T1000 (cell line): ENCODE data around the gene RNGTT.
"Not testable (repeated sequence)": the region's sequence is repeated elsewhere in the genome, so short reads cannot be mapped to it uniquely, and the experiment has no call there.

Experiments used
- DNase-seq: peaks from one replicate; lab custom pipeline; 2025; ENCODE audit warnings: mixed read lengths; lab: John Stamatoyannopoulos, UW

The RNGTT gene

DNA sequence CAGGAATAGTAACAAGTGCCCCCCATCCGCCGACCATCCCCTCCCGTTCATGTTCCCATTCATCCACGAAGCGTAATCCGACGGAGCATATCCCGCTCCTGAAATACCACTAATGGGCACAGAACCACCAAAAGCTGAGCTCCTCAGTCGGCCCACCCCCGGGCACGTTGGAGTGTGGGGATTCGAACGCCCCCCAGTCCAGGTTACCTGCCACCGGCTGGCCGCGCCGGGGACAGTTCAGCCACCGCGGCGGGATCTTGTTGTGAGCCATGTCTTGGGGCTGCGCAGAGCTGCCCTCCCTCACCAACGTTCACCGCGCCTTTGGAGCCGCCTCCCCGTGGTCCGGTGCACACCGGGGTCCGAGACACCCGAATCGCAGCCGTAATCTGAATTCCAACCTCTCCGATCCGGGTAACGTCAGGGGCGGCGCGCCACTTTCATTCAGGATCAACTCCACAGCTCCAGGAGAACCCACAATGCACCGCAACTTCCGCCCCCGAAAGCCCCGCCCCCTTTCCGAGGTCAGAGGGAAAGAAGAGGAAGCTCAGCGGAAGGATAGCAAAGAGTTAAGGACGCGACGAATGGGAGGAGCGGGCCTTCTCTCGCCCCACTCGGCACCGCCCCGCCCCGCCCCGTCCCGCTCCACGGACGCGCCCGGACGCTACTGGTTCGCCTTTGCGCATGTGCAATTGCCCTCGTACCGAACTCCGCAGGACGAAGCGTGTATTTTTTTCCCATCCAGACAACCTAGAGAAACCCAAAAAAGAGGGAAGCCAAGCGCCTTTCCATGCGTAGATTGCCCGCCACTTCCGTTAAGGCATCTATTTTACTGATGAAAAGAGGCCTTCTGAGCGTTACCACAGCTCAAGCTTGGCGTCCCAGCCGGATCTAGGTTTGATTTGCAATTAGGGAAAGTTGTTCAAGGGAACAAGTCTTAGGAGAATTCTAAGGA, at the start of gene RNGTT:
Gene RNGTT, minus strand, starts transcription at position 480 of the 952 bp plus-strand sequence. Its CDS starts 209 bp downstream, at position 271.
- DNase-seq: peak; percentile 96

DNA sequence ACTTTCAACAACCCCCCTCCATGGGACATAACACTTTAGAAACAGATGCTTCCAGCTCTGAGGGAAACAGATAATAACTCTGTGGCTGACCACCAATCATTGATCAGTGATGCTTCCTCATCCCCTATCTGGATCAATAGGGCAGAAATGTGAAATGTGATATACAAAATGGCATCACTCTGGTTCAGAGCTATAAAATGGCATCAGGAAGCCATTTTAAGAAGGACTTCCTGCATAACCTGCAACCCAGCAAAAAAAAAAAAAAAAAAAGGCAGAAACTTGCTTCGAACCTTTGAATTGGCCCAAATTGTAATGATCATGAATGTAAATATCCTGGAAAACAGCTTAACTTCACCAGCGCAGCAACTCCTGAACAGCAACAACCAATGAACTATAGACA, 48.0 kb upstream of the RNGTT start:
- no peak for DNase-seq

DNA sequence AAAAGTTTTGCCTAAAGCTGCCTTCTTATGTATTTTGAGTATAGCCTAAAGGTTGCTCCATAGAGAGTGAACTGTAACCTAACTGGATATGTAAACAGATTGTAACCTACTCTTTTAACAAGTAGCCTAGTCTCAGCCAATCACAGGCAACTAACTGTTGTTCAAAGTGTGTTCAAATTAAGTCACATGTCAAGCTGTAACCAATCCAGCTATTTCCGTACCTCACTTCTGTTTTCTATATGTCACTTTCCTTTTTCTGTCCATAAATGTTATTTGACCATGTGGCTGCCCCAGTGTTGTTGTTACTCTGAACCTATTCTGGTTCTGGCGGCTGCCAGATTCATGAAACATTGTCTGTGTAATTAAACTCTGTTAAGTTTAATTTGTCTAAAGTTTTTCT, 47.4 kb upstream of the RNGTT start:
- DNase-seq: no peak

DNA sequence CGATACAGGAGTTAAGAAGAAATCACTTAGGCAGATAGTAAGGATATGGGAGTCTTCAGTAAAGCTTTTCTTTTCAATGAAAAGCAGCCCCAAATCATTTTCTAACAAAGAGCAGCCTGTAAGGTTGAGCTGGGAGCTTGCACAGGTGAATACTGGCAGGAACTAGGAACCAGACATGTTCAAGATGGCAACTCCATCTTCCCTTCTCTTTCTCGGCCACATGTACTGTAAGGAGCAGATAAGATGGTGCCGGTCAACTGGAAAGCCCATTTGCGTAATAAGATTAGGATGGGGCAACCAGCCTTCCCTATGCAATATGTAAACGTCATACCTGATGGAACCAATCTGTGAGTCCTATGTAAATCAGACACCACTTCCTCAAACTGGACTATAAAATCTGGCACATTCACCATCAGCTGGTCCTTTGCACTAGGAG, 46.2 kb upstream of the RNGTT start:
- DNase-seq: no peak

DNA sequence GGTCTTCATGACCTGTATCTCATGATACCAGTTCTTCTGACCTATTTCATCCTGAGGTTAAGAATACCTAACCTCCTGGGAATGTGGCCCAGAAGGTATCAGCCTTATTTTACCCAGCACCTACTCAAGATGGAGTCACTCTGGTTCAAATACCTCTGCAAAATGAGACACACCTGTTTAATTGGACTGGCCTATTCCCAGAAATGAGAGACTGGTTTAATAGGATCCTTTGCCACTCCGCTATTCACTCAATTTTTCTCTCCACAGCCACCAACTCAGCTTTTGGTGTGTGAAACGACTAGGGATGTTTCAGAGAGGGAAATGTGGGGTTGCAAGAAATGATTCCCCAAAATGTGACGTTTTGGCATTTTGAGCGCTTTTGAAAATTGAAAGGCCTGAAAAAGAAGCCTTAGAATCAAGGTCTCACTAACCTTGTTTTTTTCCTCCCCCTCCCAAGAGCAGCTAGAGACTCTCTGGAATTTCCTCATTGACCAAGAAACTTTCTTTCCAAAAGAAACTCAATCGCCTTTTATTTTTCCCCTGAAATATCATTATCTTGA, 45.5 kb upstream of the RNGTT start:
- DNase-seq: no peak

DNA sequence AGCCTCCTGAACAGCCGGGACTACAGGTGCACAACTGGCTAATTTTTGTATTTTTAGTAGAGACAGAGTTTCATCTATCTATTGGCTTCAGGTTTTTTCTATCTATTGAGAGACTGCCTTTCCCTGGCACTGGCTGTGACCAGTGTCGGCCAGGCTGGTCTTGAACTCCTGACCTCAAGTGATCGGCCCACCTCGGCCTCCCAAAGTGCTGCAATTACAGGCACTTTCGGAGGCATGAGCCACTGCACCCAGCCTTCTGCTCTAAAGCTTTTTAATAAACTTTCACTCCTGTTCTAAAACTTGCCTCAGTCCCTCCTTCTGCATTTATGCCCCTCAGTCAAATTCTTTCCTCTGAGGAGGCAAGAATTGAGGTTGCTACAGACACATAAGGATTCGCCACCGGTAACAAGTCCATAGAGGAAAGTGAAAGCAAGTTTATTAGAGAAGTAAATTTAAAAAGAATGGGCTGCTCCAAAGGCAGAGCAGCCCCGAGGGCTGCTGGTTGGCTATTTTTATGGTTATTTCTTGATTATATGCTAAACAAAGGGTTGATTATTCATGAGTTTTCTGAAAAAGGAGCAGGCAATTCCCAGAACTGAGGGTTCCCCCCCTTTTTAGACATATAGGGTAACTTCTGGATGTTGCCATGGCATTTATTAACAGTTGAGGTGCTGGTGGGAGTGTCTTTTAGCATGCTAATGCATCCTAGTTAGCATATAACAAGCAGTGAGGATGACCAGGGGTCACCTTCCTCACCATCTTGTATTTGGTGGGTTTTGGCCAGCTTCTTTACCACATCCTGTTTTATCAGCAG, 44.8 kb upstream of the RNGTT start:
- DNase-seq: no peak

DNA sequence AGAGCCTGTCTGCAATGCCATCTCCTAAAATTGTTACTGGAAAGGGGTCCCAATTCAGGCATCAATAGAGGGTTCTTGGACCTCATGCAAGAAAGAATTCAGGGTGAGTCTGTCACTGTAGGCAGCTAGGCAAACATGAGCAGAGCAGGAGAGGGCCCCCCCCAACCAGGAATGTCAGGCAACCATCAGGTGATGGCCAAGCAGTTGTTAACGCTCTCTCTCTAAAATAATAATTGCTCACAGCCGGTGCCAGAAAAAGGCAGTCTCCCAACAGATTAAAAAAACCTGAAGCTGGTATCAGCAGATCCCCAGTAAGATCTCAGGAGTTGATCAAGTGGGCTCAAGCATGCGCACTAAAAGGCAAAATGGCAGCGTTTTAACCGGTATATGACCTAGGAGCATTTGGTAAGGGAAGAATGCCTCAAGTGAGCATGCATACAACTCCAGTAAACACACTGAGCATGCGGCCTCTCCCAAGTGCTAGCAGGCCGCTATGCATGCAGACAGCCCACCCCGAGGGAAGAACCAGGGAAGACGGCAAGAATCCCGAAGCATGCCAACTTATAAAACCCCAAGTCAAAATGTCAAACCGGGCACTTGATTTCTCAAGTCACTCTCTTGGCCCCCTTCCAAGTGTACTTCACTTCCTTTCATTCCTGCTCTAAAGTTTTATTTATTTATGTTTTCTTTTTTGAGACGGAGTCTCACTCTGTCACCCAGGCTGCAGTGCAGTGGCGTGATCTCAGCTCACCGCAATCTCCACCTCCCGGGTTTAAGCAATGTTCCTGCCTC, 44.0 kb upstream of the RNGTT start:
- no peak for DNase-seq

DNA sequence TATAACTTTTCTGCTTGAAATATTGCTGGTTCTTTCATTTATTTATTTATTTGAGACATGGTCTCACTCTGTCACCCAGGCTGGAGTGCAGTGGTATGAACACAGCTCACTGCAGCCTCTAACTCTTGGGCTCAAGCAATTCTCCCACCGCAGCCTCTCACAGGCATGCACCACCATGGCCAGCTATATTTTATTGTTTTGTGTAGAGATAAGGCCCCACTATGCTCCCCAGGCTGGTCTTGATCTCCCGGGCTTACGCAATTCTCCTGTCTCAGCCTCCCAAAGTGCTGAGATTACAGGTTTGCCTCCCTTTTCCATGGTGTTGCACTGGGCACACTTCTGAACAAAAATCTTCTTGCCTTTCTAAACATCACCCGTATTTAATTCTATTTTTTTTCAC, 39.1 kb upstream of the RNGTT start:
- no peak for DNase-seq

DNA sequence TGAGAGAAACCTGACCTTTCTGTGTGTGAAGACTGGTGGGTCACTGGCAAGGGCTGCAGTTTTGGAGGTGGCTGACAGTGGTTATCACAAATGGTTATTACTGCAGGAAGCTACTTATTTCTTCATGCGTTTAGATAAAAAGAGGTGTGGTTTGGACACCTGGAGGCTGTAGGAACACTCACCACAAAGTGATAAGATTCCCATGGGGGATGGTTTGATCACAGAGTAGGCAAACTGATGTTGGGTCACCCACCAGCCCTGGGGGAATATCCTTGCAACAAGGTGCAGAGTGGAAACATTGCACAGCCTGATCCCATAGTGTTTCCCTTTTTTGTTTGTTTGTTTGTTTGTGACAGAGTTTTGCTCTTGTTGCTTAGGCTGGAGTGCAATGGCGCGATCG, 33.9 kb upstream of the RNGTT start:
- no peak for DNase-seq

DNA sequence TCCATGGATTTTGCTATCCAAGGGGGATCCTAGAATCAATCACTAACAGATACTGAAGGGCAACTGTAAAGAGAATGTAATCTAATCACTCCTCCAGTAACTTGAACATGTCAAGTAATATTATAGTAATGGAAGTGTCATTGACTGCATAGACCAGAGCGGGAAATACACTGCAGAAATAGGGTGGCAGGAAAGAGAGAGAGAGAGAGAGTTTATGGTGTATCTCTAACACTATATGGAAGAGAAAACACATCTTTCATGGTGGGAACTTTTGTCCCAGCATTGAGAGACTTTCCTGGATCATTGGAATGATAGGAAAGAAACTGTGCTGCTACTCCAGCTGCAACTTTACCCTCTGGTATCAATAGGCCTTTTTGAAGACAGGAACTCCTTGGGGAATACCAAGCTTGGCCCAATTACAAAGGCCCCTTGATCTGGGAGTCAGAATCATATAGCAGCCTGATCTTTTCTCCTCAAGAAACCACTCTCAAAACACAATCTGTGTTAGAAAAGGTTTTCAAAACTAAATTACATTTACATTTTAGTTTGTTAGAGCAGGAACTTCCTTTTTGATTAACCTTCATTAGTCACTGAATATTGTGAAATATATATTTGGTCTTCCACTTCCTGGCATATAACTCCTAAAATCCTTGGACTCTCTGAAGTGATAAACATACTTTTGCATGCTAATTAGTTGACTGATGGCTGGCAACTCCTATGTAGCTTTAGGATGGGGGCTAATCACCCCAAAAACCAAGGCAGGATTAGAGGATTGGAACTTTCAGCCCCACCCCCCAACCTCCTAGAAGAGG, 29.5 kb upstream of the RNGTT start:
- no peak for DNase-seq

DNA sequence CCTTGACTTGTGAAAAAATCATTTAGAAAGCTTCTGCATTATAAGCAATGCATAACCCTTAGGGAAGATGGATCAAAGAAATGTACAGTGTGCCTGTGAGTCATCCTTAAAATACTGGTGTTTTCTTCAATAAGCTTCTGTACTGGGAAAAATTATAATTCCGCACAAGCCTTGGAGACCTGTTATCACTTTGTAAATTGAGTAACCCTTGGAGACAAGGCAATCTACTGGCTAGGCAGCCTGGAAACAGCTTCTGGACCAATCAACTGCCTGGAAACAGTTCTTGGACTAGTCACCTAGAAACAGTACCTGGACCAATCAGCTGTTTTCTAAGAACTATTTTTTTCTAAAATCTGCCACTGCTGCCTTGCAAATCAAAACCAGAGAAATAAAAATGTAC, 25.8 kb upstream of the RNGTT start:
- DNase-seq: no peak

DNA sequence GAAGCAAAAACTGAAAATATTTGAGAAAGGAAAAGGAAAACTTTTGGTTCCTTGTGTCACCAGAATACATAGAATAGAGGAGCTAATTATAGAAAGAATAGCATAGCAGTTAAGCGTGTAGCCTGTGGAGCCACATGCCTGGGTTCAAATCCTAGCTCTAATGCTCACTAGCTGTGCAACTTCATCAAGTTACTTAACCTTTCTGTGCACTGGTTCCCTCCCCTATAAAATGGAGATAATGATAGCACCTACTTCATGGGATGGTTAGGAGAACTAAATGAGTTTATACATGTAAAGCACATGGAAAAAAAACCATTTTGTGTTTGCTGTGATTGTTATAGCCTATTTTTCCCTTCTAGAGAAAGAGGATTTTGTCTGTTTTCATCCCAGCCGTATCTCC, 24.5 kb upstream of the RNGTT start:
- DNase-seq: no peak

DNA sequence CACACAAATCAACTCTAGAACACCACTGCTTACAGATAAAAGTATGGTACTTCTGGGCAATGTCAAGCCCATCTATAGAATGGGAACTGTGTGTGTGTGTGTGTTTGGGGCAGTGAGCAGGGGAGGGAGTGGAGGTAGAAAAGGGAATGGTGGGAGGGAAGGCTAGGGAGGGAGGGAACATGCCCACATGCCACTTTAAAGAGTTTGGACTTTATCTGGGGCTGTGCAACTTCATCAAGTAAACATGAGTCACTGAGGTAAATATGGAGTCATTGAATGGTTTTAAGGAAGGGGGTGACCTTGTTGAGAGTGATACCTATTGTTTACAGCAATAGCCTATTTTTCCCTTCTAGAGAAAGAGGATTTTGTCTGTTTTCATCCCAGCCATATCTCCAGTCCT, 22.5 kb upstream of the RNGTT start:
- no peak for DNase-seq

DNA sequence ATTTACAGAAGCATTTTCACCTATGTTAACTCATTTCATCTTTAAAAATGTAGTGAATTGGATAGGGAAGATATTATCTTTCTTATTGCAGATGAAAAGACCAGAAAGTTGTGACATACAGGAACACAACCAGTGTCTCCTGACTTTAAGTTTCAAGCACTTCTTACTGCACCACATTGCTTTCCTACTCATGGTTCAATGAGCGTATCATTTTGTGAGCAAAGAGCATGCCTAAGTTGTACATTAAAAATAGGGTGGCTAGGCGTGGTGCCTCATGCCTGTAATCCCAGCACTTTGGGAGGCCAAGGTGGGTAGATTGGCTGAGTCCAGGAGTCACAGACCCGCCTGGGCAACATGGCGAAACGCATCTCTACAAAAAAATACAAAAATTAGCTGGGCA, 21.2 kb upstream of the RNGTT start:
- DNase-seq: no peak

DNA sequence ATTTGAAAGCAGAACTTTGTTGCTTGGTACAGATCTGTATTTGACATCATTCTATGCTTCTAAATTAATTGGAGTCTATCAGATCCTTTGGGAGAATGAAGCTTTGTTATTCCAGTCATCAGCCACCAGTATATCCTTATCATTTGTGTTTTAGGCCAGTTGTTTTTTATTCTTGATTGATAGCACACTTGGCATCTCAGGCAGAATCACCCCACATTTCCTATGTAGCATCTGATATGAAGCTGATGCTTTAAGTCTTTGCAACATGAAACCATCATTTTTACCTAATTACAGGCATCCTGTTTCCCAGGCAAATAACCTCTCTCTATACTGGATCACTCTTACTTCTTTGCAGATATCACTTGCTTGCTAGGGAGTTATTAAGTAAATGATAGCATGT, 20.7 kb upstream of the RNGTT start:
- DNase-seq: no peak

DNA sequence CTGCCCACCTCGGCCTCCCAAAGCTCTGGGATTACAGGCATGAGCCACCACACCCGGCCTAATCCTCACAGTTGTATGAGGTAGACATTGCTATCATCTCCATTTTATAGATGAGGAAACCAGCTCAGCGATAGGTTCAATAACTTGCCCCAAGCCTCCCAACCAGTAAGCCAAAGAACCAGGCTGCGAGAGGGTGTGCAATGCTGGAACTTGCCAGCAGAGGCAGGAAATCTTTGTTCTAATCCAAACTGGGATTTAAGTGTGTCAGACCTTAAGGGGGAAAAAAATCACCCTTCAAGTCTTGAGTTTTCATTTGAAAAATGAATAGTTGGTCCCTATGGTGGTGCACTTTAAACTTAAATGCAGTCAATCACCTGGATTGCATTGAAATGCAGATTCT, 20.1 kb upstream of the RNGTT start:
- DNase-seq: no peak

DNA sequence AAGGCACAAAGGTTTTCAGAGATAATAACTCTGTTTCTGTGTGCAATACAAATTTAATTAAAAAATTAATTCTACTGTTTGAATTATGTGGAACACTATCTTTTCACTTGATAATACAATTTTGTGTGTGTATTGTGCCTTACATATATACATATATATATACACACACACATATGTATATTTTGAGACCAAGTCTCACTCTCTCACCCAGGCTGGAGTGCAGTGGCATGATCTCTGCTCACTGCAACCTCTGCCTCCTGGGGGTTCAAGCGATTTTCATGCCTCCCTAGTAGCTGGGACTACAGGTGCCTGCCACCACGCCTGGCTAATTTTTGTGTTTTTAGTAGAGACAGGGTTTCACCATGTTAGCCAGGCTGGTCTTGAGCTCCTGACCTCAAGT, 19.7 kb upstream of the RNGTT start:
- not testable (repeated sequence) for DNase-seq

DNA sequence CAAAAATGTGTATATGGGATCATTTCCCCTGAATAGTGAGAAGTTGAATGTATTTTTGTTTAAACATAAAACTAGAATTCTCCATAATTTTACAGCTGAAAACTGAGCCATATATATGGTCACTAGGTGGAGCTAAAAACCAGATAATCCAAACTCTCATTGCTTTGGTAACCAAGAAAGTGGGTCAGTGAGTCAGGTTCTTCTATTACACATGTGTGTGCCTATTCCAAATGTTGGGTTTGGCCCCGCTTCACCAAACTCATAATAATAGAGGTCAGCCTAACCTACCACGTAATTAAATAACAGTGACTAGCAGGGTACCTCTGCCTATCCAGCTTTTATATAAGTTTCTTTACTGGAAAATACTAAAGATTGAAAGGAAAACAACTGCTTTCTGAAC, 19.3 kb upstream of the RNGTT start:
- DNase-seq: no peak

DNA sequence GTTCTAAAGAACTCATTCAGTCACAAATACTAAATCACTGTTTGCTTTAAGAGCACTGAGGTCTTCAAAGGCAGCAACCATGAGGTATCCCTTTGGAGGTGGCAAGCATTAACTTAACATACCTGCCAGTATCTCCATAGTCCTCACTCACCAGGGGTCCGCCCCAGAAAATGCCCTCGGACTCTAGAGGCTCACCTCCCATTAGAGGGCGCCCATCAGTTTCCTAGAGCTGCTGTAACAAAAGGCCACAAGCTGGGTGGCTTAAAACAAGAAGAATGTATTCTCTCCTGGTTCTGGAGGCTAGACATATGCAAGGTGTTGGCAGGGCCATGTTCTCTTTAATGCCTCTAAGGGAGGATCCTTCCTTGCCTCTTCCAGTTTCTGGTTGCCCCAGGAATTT, 12.0 kb upstream of the RNGTT start:
- DNase-seq: no peak

DNA sequence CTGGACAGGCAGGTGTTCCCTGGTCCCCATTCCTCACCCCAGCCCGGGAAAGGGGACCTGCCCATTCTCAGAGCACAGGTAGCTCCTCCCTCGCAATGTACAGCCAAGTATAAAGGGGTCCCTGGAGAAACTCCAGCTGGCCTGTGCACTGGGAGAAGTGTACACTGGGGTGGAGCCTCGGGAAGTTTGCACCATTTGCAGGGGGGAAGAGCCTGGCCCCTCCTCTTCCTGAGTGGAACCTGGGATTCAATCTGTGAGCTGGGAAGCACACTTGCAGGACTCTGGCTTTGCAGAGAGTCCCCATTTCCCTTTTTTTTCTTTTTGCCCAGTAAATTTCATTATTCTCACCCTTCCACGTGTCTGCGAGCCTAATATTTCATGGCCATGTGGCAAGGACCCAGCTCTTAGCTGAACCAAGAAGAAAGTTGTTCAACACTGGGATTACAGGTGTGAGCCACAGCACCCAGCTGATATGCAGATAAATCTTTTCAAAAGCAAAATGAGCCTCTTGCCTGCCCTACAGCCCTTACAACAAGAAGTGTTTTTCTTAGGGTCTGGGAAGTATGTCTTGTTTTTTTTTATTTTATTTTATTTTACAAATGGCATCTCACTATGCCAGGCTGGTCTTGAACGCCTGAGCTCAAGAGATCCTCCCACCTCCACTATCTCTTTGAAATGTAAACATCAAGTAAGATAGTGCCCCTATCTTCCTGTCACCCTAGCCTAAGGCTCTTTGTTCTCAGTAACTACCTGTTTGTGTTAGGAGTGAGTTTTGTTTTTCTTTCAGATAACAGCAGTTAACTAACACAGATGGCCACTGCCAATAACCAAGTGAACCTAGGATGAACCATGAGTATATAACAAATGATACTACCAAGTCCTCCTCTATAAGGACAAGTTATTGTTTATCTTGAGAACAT, 9.3 kb upstream of the RNGTT start:
- no peak for DNase-seq
